ENCODE data around the gene ITIH5.

DNA sequence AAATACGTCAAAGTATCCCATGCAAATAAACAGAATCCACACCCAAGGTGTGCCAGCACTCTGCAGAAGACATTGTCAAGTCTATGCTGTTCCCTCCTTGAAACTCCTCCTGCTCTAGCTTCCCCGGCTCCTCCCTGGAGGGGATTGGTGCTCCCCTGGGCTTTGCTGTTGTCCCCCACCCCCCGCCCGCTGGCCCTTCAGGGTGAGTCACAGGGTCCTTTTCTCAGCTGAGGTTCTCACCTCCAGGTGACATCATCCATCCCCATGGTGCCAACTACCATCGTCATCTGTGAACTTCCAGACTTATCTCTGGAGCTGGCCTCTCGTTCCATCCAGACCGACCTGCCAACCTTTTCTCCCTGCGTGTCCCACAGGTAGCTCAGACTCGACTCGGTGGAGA lies 77.0 kb downstream of the ITIH5 start:
- no peak for TF ChIP-seq EZH2 (IDR thresholded peaks at IDR 0.05)
- no peak for TF ChIP-seq POLR2AphosphoS5 (IDR thresholded peaks at IDR 0.05; ENCODE audit: borderline replicate concordance, low read depth, low read length)
